Measurements from ENCODE around the gene PDE9A.
"Not testable (repeated sequence)": the region's sequence is repeated elsewhere in the genome, so short reads cannot be mapped to it uniquely, and the experiment has no call there.

Gene PDE9A

DNA sequence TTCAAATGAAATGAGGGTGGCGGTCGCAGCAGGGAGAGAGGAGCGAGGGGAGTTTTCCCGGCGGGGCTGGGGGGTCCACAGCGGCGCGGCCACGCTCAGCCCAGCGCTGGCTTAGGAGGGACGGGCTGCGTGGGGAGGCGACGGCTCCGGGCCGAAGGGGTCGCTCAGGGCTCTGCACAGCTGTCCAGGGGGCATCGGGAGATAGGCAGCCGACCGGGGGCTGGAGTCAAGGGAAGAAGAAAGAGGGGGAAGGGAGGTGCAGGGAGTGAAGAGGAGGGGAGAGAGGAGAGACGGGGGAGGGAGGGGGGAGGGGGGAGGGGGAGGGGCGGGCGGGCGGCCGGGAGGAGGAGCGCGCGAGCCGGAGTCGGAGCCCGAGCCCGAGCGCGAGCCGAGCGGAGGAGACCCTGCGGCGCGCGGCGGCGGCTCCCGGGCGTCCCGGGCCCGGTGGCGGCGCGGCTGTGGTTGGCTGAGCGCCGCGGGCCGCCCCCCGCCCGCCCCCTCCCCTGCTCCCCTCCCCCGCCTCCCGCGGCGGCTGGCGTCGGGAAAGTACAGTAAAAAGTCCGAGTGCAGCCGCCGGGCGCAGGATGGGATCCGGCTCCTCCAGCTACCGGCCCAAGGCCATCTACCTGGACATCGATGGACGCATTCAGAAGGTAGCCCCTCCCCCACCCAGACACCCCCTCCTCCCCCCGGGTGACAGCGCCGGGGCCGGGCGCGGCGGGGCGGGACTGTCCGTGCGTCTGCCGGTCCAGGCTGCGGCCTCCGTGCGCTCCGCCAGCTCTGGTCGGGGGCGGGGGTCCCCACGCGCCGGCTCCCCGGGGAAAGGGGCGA is at the start of gene PDE9A:
TSS of gene PDE9A (plus strand) at position 391 of the 831 bp plus-strand sequence. CDS start at position 585, 194 bp downstream.
- no peak for DNase-seq

DNA sequence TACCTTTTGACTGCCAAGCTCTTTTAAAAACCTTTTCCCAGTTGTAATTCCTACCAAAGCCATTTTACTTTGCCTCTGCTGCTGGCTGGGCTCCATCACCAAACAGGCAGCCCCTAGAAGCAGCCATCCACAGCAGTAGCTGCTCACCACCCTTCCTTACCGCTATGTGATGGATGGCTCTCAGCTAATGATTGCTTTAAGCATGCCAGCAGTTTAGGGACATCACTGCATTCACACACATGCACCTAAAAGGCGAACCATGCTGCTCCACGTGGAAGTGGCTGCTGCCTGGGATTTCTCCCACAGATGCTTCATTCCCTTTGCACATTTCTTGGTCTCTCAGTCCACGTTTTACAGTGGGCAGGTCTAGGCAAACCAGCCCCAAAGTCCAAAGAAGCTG is 46.3 kb upstream of the PDE9A start:
- no peak for DNase-seq

GRCh38 chr21:42607525-42608102 is 45.8 kb upstream of the PDE9A start:
- DNase-seq: no peak

- DNase-seq: no peak
Measured at GRCh38 chr21:42608446-42608845, 45.0 kb upstream of the PDE9A start.

DNA sequence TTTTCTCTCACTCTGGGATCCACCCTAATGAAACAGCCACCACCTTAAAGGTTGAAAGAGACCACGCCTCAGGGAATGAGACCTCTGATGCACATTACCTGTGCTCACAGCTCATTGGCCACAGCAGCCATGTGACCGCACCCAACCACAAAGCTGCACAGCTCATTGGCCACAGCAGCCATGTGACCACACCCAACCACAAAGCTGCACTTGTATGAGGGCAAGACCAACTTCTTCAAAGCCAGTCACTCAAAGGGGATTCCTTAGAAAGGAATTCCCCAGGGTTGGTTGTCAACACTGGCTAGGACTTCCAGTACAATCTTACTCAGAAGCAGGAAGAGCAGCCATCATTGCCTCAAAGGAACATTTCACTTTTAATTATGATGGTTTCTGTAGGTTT is 43.6 kb upstream of the PDE9A start:
- DNase-seq: no peak

DNA sequence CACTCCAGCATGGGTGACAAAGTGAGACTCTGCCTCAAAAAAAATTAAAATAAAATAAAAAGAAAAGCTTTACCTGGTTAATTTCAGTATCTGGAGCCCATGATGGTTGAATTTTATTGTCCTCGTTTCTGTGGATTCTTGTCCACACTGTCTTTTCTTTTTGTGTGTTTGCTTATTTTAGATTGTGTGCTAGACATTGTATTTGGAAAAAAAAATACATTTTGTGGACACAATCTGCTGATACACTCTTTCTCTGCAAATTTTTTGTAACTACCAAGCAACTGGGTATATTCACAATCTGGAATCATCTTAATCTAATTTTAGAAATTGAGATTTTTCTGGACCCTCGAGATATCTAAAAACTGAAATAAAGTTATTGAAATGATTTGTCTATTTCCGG is 41.6 kb upstream of the PDE9A start:
- no peak for DNase-seq

DNA sequence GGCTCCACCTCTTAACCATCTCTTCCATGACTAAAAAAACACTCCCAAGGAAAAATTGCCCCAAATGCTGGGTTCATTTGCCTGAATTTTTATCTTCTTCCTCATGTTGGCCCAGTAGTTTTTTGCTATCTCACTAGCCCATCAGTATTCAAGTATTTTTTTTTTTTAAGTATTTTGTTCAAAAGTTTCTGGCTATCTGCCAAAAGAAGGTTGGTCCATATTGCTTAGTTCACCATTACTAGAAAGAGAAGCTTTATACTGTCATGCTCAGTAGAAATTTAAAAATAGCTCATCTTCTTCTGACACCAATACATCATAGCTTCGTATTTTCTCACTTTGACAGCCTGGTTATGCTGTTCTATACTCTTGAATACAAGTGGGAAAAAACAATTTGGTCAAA is 41.0 kb upstream of the PDE9A start:
- no peak for DNase-seq

DNA sequence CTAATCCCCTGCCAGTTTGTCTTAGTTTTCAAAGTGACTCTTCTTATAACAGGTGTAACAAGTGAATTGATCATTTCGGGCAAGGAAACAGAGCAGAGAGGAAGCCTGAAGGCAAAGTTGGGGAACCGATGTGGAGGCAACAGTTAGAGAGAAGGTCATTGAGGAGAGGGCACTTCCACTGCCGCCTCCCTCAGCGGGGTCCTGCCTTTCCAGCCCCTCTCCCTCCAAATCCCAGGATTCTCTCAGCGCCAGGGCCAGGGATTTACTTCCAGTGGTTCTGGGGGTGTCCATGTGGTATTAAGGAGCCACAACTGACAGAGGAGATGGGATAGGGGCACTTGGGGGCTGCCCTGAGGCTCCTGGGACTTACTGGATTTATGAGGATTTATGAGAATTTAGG is 39.7 kb upstream of the PDE9A start:
- DNase-seq: no peak

- DNase-seq: no peak
Measured at GRCh38 chr21:42614396-42614795, 39.0 kb upstream of the PDE9A start.

GRCh38 chr21:42614811-42615351 is 38.5 kb upstream of the PDE9A start:
- no peak for DNase-seq

DNA sequence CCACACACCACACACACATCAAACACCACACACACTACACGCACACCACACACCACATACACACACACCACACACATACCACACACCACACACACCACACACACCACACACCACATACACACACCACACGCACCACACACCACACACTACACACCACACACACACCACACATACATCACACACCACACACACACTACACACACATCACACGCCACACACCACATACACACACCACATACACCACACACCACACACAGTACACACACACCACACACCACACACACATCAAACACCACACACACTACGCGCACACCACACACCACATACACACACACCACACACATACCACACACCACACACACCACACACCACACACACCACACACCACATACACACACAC is 38.0 kb upstream of the PDE9A start:
- DNase-seq: not testable (repeated sequence)

- no peak for DNase-seq
Measured at GRCh38 chr21:42615924-42616323, 37.5 kb upstream of the PDE9A start.

GRCh38 chr21:42616446-42616845 is 37.0 kb upstream of the PDE9A start:
- DNase-seq: no peak

GRCh38 chr21:42616941-42617340 is 36.5 kb upstream of the PDE9A start:
- DNase-seq: no peak

GRCh38 chr21:42617486-42617885 is 35.9 kb upstream of the PDE9A start:
- DNase-seq: no peak

DNA sequence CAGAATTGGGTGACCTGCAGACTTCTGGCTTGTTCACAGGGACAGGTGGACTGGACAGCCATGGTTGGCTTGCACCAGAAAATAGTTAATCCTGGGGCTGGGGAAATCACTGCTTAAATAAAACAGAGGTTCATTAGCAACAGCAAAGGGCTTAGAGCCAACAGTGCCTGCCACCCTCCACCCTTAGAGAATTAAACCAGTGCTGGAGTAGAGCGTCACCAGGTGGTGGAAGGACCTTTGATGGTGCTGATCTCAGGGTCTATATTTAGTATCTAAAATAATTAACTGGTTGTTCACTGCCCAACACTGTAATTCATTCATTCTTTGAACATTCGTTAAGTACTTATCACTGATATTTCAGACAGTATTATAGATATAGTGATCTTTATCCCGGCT is 34.7 kb upstream of the PDE9A start:
- no peak for DNase-seq

DNA sequence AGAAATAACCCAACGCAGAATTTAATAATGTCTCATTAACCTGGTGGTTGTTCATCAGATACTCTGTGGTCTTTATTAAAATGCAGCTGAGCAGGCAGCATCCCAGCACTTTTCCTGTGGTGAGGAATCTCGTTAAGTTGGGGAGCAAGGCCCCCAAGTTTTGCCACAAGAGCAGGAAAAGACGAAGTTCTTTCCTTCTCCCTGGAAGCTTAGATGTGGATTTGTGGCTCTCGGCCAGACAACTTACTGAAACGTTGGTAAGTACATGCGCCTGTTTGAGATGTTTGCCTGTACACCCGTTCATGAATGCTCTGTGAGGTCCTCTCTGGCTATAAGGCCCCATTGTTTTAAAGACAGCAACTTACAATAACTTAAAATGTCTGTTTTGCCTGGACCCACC is 34.3 kb upstream of the PDE9A start:
- no peak for DNase-seq

GRCh38 chr21:42619841-42620240 is 33.6 kb upstream of the PDE9A start:
- DNase-seq: no peak

DNA sequence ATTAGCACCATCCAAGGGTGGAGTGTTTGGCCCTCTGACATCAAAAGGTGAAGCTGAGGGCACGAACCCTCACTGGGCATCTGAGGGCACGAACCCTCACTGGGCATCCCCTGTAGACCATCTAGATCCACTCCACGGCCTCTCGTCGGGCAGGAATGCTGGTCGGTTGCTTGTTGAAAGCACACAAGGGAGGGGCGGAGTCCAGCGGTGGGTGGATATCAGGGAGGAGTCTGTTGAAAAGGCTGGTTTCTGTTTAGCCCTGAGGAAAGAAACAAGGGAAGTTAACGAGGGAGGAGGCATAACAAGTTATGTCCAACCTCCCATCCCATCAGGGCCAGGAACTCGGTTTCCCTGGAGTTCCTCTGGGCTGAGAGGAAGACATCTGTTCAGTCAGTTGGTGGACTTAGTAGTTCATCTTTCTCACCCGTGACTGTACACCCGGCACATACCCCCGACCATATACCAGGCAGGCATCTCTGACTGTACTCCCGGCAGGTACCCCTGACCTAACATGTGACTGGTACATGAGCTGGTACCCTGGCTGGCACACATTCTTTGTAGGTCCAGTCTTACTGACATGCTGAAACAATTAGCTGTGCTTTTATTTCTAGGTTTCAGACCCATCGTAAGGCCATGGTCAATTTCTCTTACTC is 32.1 kb upstream of the PDE9A start:
- no peak for DNase-seq

GRCh38 chr21:42621819-42622177 is 31.6 kb upstream of the PDE9A start:
- peak; percentile 58 for DNase-seq

DNA sequence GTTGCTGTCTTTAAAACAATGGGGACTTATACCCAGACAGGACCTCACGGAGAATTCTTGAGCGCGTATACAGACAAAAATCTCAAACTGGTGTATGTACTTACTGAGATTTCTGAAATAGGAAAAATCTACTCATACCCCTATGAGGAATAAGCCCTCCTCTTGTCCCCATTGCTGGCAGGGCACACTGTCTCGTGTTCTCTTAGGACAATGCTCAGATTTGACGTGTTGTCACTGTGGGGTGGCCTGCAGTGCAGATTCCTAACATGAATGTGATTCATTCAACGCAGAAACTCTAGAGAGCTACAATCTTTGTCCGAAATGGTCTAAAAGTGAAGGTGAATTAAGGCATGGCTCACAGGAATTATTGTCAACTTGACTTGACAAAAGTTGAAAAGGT is 31.1 kb upstream of the PDE9A start:
- no peak for DNase-seq

DNA sequence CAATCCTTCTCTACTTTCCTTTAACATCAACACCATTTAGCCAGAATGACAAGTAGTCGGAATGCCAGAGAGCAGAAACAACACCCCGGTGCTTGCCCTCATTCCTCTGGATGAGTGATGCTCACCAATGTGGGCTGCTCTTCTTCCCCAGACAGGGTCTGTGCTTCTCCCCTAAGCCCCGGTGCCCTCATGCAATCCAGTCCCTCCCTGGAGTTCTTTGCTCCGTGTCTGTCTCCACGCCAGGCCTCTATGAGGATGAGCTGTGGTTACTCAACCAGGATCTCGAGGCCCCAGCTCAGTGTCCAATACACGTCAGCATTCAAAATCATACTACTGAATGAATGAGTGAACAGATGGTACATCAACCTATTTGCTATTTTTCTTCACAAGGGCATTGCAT is 29.7 kb upstream of the PDE9A start:
- DNase-seq: no peak

- no peak for DNase-seq
Measured at GRCh38 chr21:42624095-42624790, 29.2 kb upstream of the PDE9A start.

Measured in NCI-H2107 (cell line).